T-helper 1 cell treated with Interleukin-12 subunit alpha and Interleukin-12 subunit beta and Interleukin-4 antibody, amounts not matched to agents 30 ng/mL and 1 ng/mL, for 36 hours (primary cell): ENCODE results near the gene KRT74. TPM values are rescaled to one million over a fixed set of nuclear protein-coding genes. Genes with fewer than 3 reads are reported as not detected.

Source experiments
- intact Hi-C: fragments of 100-400 bp; cut with micrococcal nuclease; formaldehyde crosslinking; loops from one replicate; pipeline ENCODE4 v1.15.1; 2024
- total RNA-seq: library from RNA; stranded (reverse); gene quantifications from 2 replicates; pipeline ENCODE4 v1.2.3, GENCODE V29; 2022

The KRT74 gene
- total RNA-seq, result not detected in 2 replicates

DNA sequence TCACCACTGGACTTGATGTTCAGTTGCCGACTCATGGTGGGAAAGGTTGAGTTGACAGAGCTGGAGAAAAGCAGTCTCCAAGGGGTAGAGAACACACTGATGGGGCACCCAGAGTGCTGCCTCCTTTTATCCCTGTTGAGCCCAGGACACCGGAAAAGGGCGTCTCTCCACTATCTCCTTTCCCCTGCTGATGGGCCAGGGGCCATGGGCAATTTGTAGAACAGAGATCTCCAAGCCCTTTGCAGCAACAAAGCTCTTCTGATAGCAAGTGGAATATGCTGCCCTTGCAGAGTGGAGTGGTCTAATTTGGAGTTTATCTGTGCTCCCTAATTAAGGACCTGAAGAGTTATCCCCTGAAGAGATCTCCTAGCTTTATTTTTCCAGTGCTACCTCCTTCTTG, at the start of gene KRT74:
Gene KRT74 (minus strand): TSS at position 101 of the 400 bp plus-strand sequence. CDS start 66 bp downstream, at position 35.
- intact Hi-C loops, result no loop called here

- intact Hi-C loops, result no loop called here
These were observed 48.7 kb upstream of the KRT74 start for GRCh38 chr12:52622349-52622748.

DNA sequence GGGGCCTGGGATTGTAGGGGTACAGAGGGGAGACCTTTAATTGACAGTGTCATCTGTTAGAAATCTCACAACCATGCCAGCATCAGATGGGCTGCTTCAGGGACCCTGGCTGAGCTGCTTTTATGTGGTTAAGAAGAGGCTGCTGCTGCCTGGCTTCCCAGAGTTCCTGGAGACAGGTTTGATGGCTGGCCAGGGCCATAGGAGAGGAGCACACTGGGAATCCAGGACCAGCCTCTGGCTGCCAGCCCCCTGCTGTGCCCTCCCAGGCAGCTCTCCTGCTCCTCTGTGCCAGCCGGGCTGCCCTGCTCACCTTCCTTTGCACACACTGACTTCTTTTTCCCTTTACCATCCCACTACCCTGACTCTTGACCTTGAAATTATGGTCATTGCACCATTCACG, 45.2 kb upstream of the KRT74 start:
- intact Hi-C loops, result loop anchor here (5.0 kb wide), 1 partner anchor 73 kb away; no protein-coding TSS in a partner anchor

GRCh38 chr12:52618216-52618615, 44.6 kb upstream of the KRT74 start, which contains the start of gene KRT73:
Gene KRT73 (minus strand): TSS chr12:52618559. CDS start chr12:52618524, 35 bp downstream.
- intact Hi-C loops, result loop anchor here (5.0 kb wide), 1 partner anchor 74 kb away; no protein-coding TSS in a partner anchor

DNA sequence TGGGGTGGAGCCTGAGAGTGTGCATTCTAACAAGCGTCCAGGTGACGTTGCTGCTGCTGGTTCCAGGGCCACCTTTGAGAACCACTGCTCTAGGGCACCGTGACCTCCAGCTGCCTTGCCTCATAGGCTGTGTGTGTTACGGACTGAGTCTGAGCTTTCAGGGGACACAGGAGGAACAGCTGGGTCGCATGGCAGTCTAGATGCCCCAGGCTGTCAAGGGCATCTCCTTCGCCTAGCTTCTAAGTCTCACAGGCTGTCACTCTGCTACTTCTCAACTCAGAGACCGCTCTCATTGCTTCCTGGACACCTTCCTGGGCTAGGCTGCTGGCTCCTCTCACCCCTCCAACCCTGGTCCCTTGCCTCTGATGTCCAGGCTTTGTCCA, 43.8 kb upstream of the KRT74 start:
- intact Hi-C loops, result loop anchor here (5.0 kb wide), 1 partner anchor 75 kb away; no protein-coding TSS in a partner anchor

- intact Hi-C loops, result loop anchor here (5.0 kb wide), 1 partner anchor 75 kb away; no protein-coding TSS in a partner anchor
These were observed 43.2 kb upstream of the KRT74 start for GRCh38 chr12:52616680-52617402.

GRCh38 chr12:52615912-52616311, 42.3 kb upstream of the KRT74 start:
- intact Hi-C loops, result loop anchor here (5.0 kb wide), 1 partner anchor 76 kb away; no protein-coding TSS in a partner anchor

GRCh38 chr12:52615208-52615868, 41.7 kb upstream of the KRT74 start:
- intact Hi-C loops, result loop anchor here (5.0 kb wide), 1 partner anchor 77 kb away; no protein-coding TSS in a partner anchor

DNA sequence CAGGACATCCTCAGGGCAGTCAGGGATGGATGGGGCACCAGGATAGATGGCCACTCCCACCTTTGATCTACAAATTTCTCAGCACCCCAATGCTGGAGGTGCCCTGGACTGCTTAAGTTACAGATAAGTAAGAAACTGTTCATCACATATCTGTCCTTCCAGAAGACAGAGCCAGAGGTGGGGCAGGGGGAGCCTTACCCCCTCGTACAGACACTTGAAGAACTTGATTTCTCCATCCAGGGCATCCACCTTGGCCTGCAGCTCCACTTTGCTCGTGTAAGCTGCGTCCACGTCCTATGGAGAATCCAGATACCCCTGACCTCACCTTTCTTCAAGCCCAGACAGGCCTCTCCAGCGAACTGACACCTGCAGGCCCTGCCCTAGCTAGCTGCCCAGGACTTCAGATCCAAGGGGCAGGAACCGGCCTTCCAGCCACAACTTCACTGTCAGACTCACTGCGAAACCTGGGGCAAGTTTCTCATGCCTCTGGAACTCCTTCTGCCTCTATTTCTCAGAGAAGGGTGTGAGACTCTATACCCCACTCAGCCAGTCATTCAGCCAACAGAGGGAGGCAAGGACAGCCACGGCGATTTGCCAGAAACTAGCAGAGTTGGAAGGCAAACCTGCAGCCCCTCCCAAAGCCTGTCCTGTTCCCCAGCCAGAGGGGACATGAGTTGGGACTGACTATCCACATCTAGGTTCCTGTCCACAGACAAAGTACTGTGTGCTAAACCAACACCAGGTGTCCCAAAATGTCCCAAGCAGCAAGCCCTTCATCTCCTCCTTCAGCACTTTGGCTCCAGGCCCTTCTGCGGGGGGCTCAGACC, 41.0 kb upstream of the KRT74 start:
- intact Hi-C loops, result loop anchor here (5.0 kb wide), 1 partner anchor 78 kb away; no protein-coding TSS in a partner anchor

- intact Hi-C loops, result no loop called here
These were observed 39.9 kb upstream of the KRT74 start for GRCh38 chr12:52613384-52614030.

GRCh38 chr12:52612431-52613383, 39.1 kb upstream of the KRT74 start:
- intact Hi-C loops, result no loop called here

DNA sequence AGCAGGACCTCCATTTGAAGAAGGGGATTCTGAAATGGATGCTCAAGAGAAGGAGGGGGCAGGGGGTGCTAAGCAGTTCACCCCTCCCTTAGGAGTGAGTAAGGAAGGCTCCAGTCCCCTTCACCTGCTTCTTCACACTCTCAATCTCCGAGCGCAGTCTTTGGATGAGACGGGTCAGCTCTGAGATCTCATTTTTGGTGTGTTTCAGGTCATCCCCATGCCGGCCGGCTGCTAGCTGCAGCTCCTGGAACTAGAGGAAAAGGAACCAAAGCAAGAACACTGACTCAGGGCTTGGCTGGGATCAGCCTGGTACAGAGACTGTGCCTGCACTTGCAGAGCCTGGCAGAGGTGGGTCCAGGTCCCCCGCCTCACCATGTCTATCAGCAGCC, 37.4 kb upstream of the KRT74 start:
- intact Hi-C loops, result no loop called here

GRCh38 chr12:52608826-52609630, 35.4 kb upstream of the KRT74 start:
- intact Hi-C loops, result no loop called here

GRCh38 chr12:52608161-52608560, 34.5 kb upstream of the KRT74 start:
- intact Hi-C loops, result no loop called here

DNA sequence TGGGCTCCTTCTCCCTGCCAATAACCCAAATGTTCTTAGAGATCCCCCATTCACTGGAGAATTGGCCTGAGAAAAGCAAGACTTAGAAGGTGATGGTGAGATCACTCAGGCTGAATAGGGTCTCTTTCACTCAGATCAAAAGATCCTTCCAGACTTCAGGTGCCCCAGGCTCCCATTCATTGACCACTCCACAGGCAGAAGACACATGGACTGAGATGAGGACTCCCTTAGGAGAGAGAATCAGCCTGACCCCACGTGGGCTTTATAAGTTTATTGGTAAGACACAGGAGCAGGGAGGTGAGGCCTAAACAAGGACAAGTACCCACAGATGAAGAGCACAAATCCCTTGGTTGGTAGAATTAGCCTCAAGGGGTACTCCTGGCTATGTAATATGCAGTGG, 33.7 kb upstream of the KRT74 start:
- intact Hi-C loops, result no loop called here

DNA sequence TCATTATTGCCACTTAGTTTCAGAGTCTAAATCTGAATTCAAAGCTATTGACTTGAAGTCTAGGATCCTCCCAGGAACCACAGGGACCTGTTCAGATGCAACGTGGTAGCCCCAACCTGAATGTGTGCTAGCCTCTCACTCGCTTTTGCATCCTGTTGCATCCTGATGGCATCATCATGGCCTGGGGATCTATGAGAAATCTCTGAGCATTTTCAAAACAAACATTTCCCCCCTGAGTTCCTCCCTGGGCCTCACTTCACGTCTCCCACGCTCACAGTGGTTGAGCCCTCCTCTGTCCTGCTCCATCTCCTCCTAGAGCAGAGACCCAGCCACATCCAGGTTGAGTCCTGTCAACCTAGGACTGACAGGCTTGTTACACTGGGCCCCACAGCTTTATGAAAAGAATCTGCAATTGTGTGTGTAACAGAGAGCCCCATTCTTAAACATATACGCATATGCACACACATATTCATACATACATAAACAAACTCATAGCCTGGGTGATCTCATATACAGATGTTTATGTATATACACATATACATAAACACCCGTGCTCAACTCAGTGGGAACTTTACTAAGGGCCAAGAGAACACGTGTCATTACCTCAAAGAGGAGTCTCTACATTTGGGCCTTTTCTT, 33.1 kb upstream of the KRT74 start:
- intact Hi-C loops, result no loop called here

- intact Hi-C loops, result no loop called here
These were observed 32.5 kb upstream of the KRT74 start for GRCh38 chr12:52606096-52606495.

DNA sequence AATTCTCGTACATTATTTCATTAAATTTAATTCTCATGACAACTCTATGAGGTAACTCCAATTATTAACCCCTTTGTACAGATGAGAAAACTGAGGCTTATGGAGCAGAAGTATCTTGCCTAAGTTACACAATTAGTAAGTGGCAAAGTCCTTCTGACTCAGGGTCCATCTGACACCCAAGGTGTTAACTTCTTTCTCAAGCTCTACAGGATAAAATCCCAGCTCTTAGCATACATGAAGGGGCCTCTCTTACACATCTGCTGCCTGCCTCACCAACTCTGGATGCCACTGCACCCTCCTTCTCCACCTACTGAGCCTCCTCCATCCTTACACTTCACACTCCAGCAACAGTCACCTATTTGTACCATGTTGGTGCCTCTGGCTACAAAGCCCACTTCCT, 31.9 kb upstream of the KRT74 start:
- intact Hi-C loops, result no loop called here
